ENCODE data around the gene SFXN5. TPM values are rescaled to one million over a fixed set of nuclear protein-coding genes. Genes with fewer than 3 reads are reported as not detected.

SFXN5 gene
- polyA plus RNA-seq, 1 donor (not counting 4 experiments of a cell fraction or from before 2014, with no cell fraction given): 6.3 TPM

DNA sequence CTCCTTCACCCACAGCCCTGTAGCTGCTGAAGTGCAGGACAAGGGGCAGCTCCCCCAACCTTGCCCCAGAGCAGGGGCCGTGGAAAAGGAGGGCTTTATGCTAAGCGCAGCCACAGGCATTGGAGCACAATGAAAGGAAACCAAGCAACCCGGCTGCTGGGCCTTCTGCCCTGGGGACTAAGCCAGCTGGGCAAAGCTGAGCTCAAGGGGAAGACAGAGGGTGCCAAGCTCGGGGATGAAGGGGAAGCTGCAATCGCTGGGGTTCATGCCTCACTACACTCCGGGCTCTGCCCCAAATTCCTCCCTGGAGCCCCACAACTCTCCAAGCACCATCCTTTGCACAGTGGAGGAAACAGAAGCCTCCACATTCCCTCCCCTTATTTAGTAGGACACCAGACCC is 12.4 kb downstream of the SFXN5 start:
- Histone ChIP-seq H3K9me3 (ENCODE audit: control insufficient read depth, low read depth, low read length) (no peaks in the 10 kb centered on the region), H3K4me3 (ENCODE audit: control insufficient read depth in 2 of 3, extremely low read depth in 1 of 3, insufficient read depth in 2 of 3, low read depth in 1 of 3, low read length in 3 of 3) (no peak overlapping the region), H2AFZ (ENCODE audit: control insufficient read depth, low read length) (no peak overlapping the region), H3K27me3 (ENCODE audit: control insufficient read depth, extremely low read depth, insufficient read depth, low read length) (no peaks in the 10 kb centered on the region), H3K79me2 (ENCODE audit: control insufficient read depth, insufficient read depth, low read length) (peaks cover 4% of the 10 kb centered on the region), H3K4me2 (ENCODE audit: control insufficient read depth, extremely low read depth, insufficient read depth, low read depth, low read length) (no peak overlapping the region), H3K9ac (ENCODE audit: control insufficient read depth, extremely low read depth, insufficient read depth, low read length) (no peak overlapping the region), H3K9me1 (ENCODE audit: control insufficient read depth, extremely low read depth, insufficient read depth, low read length) (no peaks in the 10 kb centered on the region), H4K20me1 (ENCODE audit: control insufficient read depth, extremely low read depth, insufficient read depth, low read length) (no peaks in the 10 kb centered on the region), H3K27ac (ENCODE audit: control insufficient read depth, insufficient read depth, low read length) (no peak overlapping the region), H3K4me1 (ENCODE audit: control insufficient read depth, extremely low read depth, insufficient read depth, low read length) (peaks cover 9% of the 10 kb centered on the region), H3K36me3 (ENCODE audit: control insufficient read depth in 2 of 2, extremely low read depth in 1 of 2, insufficient read depth in 2 of 2, low read length in 2 of 2) (peaks cover 0 to 1% of the 10 kb centered on the region in 2 experiments)
- dilution Hi-C loops (cut with MboI; ENCODE audit: extremely low pct_ligation_motif_present, low sequenced_read_pairs): no loop called here
- TF ChIP-seq CTCF (optimal IDR thresholded peaks at IDR 0.05 in 1 of 3, IDR thresholded peaks at IDR 0.05 in 1 of 3, conservative IDR thresholded peaks at IDR 0.05 in 1 of 3; ENCODE audit: extremely low read depth in 1 of 3, insufficient read depth in 2 of 3, low read length in 3 of 3) (no peak), EZH2 (IDR thresholded peaks at IDR 0.05; ENCODE audit: low read length) (no peak)
- DNase-seq (ENCODE audit: low read depth, low spot score) (no peak), FAIRE-seq (no peak)

GRCh38 chr2:73054980-73055379 is 16.5 kb downstream of the SFXN5 start:
- Histone ChIP-seq H3K4me3 (ENCODE audit: control insufficient read depth in 2 of 3, extremely low read depth in 1 of 3, insufficient read depth in 2 of 3, low read depth in 1 of 3, low read length in 3 of 3) (no peak overlapping the region), H3K9me3 (ENCODE audit: control insufficient read depth, low read depth, low read length) (no peaks in the 10 kb centered on the region), H4K20me1 (ENCODE audit: control insufficient read depth, extremely low read depth, insufficient read depth, low read length) (no peaks in the 10 kb centered on the region), H3K79me2 (ENCODE audit: control insufficient read depth, insufficient read depth, low read length) (no peaks in the 10 kb centered on the region), H3K27me3 (ENCODE audit: control insufficient read depth, extremely low read depth, insufficient read depth, low read length) (no peaks in the 10 kb centered on the region), H3K36me3 (ENCODE audit: control insufficient read depth in 2 of 2, extremely low read depth in 1 of 2, insufficient read depth in 2 of 2, low read length in 2 of 2) (no peaks in the 10 kb centered on the region), H2AFZ (ENCODE audit: control insufficient read depth, low read length) (no peak overlapping the region), H3K9me1 (ENCODE audit: control insufficient read depth, extremely low read depth, insufficient read depth, low read length) (no peaks in the 10 kb centered on the region), H3K9ac (ENCODE audit: control insufficient read depth, extremely low read depth, insufficient read depth, low read length) (no peak overlapping the region), H3K4me1 (ENCODE audit: control insufficient read depth, extremely low read depth, insufficient read depth, low read length) (no peaks in the 10 kb centered on the region), H3K4me2 (ENCODE audit: control insufficient read depth, extremely low read depth, insufficient read depth, low read depth, low read length) (no peak overlapping the region), H3K27ac (ENCODE audit: control insufficient read depth, insufficient read depth, low read length) (no peak overlapping the region)
- DNase-seq (ENCODE audit: low read depth, low spot score) (no peak), FAIRE-seq (no peak)
- dilution Hi-C loops (cut with MboI; ENCODE audit: extremely low pct_ligation_motif_present, low sequenced_read_pairs): no loop called here
- TF ChIP-seq EZH2 (IDR thresholded peaks at IDR 0.05; ENCODE audit: low read length) (no peak), CTCF (optimal IDR thresholded peaks at IDR 0.05 in 1 of 3, IDR thresholded peaks at IDR 0.05 in 1 of 3, conservative IDR thresholded peaks at IDR 0.05 in 1 of 3; ENCODE audit: extremely low read depth in 1 of 3, insufficient read depth in 2 of 3, low read length in 3 of 3) (no peak)
